WTC11 (cell line): Measurements from ENCODE around the gene TBC1D4. TPM values are rescaled to one million over a fixed set of nuclear protein-coding genes. Genes with fewer than 3 reads are reported as not detected.

ENCODE experiments used
- ATAC-seq: fragments of 200-7000 bp; cut with Tn5 transposase; 2 replicates; pipeline ENCODE4 v1.10.0; 2021; ENCODE audit warnings: mild to moderate bottlenecking, moderate library complexity
- CTCF ChIA-PET: fragments of 300-600 bp; sonication (Branson Sonifier 250); formaldehyde crosslinking; loops from one replicate; lab custom pipeline; 2021; ENCODE audit warnings: antibody characterized with exemption; lab: Charles Lee
- POLR2A ChIA-PET: fragments of 350-600 bp; sonication (Branson Sonifier 250); formaldehyde crosslinking; loops from one replicate; lab custom pipeline; 2021; ENCODE audit warnings: antibody characterized with exemption; lab: Charles Lee
- DNase-seq: peaks from one replicate; pipeline ENCODE4 v3.0.0; 2021; ENCODE audit warnings: low spot score
- H3K27ac Mint-ChIP-seq: 2 replicates; pipeline ENCODE4 v1.8.0; 2021; ENCODE audit warnings: mixed read lengths
- H3K27me3 Mint-ChIP-seq: 2 replicates; pipeline ENCODE4 v1.8.0; 2021; ENCODE audit warnings: low read depth, mild to moderate bottlenecking, moderate library complexity, mixed read lengths
- H3K36me3 Mint-ChIP-seq: 2 replicates; pipeline ENCODE4 v1.8.0; 2021; ENCODE audit warnings: mixed read lengths
- H3K4me1 Mint-ChIP-seq: 2 replicates; pipeline ENCODE4 v1.8.0; 2022; ENCODE audit warnings: mixed read lengths
- H3K4me3 Mint-ChIP-seq: 2 replicates; pipeline ENCODE4 v1.8.0; 2021; ENCODE audit warnings: mild to moderate bottlenecking, moderate library complexity, mixed read lengths
- H3K9me3 Mint-ChIP-seq: 2 replicates; pipeline ENCODE4 v1.8.0; 2021; ENCODE audit warnings: mixed read lengths
- ELF4 ChIP-seq: sonication (generic); formaldehyde crosslinking; IDR thresholded peaks from 2 replicates; pipeline ENCODE4 v1.8.1; 2022; ENCODE audit warnings: low read depth, mild to moderate bottlenecking, moderate library complexity, missing genetic modification reagents
- ETV6 ChIP-seq: sonication (generic); formaldehyde crosslinking; IDR thresholded peaks from 2 replicates; pipeline ENCODE4 v1.8.1; 2022; ENCODE audit warnings: mild to moderate bottlenecking, missing genetic modification reagents
- IRF2 ChIP-seq: sonication (generic); formaldehyde crosslinking; IDR thresholded peaks from 2 replicates; pipeline ENCODE4 v1.8.0; 2022; ENCODE audit warnings: low read depth, missing genetic modification reagents, borderline replicate concordance
- JUN ChIP-seq: sonication (generic); formaldehyde crosslinking; IDR thresholded peaks from 2 replicates; pipeline ENCODE4 v1.8.0; 2023; ENCODE audit warnings: mild to moderate bottlenecking, missing genetic modification reagents
- KAT7 ChIP-seq: sonication (generic); formaldehyde crosslinking; IDR thresholded peaks from 2 replicates; pipeline ENCODE4 v1.8.1; 2023; ENCODE audit warnings: missing genetic modification reagents, mild to moderate bottlenecking, borderline replicate concordance
- MXD4 ChIP-seq: fragments of 250-450 bp; sonication (Bioruptor Pico); IDR thresholded peaks from 2 replicates; pipeline ENCODE4 v1.8.0; 2021; ENCODE audit warnings: mild to moderate bottlenecking, moderate library complexity, borderline replicate concordance
- NR1H2 ChIP-seq: sonication (generic); formaldehyde crosslinking; IDR thresholded peaks from 2 replicates; pipeline ENCODE4 v1.9.0; 2021; ENCODE audit warnings: mild to moderate bottlenecking, moderate library complexity, missing genetic modification reagents
- OVOL2 ChIP-seq: fragments of 250-450 bp; sonication (Bioruptor Pico); IDR thresholded peaks from 2 replicates; pipeline ENCODE4 v1.9.0; 2021; ENCODE audit warnings: mild to moderate bottlenecking, borderline replicate concordance
- SP1 ChIP-seq: sonication (generic); formaldehyde crosslinking; conservative IDR thresholded peaks from 2 replicates; pipeline ENCODE4 v1.8.1; 2022; ENCODE audit warnings: missing genetic modification reagents
- TCF7 ChIP-seq: sonication (generic); formaldehyde crosslinking; IDR thresholded peaks from 2 replicates; pipeline ENCODE4 v1.8.0; 2022; ENCODE audit warnings: mild to moderate bottlenecking, low read depth, missing genetic modification reagents, moderate library complexity
- TEAD4 ChIP-seq: sonication (generic); formaldehyde crosslinking; IDR thresholded peaks from 2 replicates; pipeline ENCODE4 v1.8.0; 2022; ENCODE audit warnings: mild to moderate bottlenecking, missing genetic modification reagents
- ZNF219 ChIP-seq: sonication (generic); formaldehyde crosslinking; IDR thresholded peaks from 2 replicates; pipeline ENCODE4 v1.8.0; 2023; ENCODE audit warnings: missing genetic modification reagents, mild to moderate bottlenecking, borderline replicate concordance
- ZNF317 ChIP-seq: sonication (generic); formaldehyde crosslinking; IDR thresholded peaks from 2 replicates; pipeline ENCODE4 v1.8.1; 2023; ENCODE audit warnings: low read depth, mild to moderate bottlenecking, moderate library complexity, missing genetic modification reagents, borderline replicate concordance
- ZNF423 ChIP-seq: fragments of 250-450 bp; sonication (Bioruptor Pico); IDR thresholded peaks from 2 replicates; pipeline ENCODE4 v2.1.2; 2022; ENCODE audit warnings: mild to moderate bottlenecking, moderate library complexity
- total RNA-seq: library from RNA; stranded (reverse); gene quantifications from 3 replicates; pipeline ENCODE4 v1.2.3, GENCODE V29; 2021
- TF ChIP-seq, protein P1 (sequence below): fragments of 250-450 bp; sonication (Bioruptor Pico); IDR thresholded peaks from 2 replicates; pipeline ENCODE4 v1.8.0; 2021; ENCODE audit warnings: mild to moderate bottlenecking
- TF ChIP-seq, protein P2 (sequence below): sonication (generic); formaldehyde crosslinking; IDR thresholded peaks from 2 replicates; pipeline ENCODE4 v1.8.1; 2023; ENCODE audit warnings: mild to moderate bottlenecking, moderate library complexity, missing genetic modification reagents
- TF ChIP-seq, protein P3 (sequence below): sonication (generic); formaldehyde crosslinking; IDR thresholded peaks from 2 replicates; pipeline ENCODE4 v1.8.0; 2023; ENCODE audit warnings: missing genetic modification reagents
- TF ChIP-seq, protein P4 (sequence below): fragments of 250-450 bp; sonication (Bioruptor Pico); IDR thresholded peaks from 2 replicates; pipeline ENCODE4 v1.9.0; 2021; ENCODE audit warnings: mild to moderate bottlenecking, borderline replicate concordance
- TF ChIP-seq, protein P5 (sequence below): fragments of 200-600 bp; IDR thresholded peaks from 2 replicates; pipeline ENCODE4 v1.8.0; 2022; ENCODE audit warnings: antibody characterized with exemption
- TF ChIP-seq, protein P6 (sequence below): sonication (generic); formaldehyde crosslinking; IDR thresholded peaks from 2 replicates; pipeline ENCODE4 v1.8.1; 2022; ENCODE audit warnings: mild to moderate bottlenecking, moderate library complexity, missing genetic modification reagents
- TF ChIP-seq, protein P7 (sequence below): sonication (generic); formaldehyde crosslinking; IDR thresholded peaks from 2 replicates; pipeline ENCODE4 v1.8.0; 2022; ENCODE audit warnings: mild to moderate bottlenecking, missing genetic modification reagents
- TF ChIP-seq, protein P8 (sequence below): sonication (generic); formaldehyde crosslinking; IDR thresholded peaks from 2 replicates; pipeline ENCODE4 v1.8.0; 2023; ENCODE audit warnings: mild to moderate bottlenecking, missing genetic modification reagents

Gene TBC1D4
- total RNA-seq, 1 experiment from 2014 or later: 37.1 TPM

DNA sequence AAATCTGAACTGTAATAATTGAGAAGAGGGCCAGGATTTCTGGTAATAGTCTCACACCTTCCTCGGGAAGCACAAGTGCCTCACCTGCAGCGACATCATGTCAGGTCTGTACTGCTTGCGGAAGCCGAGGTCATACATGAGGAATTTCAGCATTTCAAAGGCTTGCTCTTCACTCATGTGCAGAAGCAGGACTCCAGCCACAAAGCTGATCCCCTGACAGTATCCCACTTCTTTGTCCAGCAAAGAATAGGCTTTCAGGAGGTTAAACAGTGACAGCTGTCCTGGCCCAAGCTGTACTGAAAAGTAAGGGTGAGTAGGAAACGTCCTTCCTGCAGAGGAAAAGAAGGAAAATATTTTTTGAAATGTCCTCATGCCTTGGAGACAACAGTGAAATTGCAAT is 182.7 kb downstream of the TBC1D4 start (continued):
- no peak for TF ChIP-seq ZNF423
- TF ChIP-seq, protein P1, sequence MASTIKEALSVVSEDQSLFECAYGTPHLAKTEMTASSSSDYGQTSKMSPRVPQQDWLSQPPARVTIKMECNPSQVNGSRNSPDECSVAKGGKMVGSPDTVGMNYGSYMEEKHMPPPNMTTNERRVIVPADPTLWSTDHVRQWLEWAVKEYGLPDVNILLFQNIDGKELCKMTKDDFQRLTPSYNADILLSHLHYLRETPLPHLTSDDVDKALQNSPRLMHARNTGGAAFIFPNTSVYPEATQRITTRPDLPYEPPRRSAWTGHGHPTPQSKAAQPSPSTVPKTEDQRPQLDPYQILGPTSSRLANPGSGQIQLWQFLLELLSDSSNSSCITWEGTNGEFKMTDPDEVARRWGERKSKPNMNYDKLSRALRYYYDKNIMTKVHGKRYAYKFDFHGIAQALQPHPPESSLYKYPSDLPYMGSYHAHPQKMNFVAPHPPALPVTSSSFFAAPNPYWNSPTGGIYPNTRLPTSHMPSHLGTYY: no peak
- TF ChIP-seq OVOL2 (CRISPR knock-in tag): no peak
- TF ChIP-seq, protein P2, sequence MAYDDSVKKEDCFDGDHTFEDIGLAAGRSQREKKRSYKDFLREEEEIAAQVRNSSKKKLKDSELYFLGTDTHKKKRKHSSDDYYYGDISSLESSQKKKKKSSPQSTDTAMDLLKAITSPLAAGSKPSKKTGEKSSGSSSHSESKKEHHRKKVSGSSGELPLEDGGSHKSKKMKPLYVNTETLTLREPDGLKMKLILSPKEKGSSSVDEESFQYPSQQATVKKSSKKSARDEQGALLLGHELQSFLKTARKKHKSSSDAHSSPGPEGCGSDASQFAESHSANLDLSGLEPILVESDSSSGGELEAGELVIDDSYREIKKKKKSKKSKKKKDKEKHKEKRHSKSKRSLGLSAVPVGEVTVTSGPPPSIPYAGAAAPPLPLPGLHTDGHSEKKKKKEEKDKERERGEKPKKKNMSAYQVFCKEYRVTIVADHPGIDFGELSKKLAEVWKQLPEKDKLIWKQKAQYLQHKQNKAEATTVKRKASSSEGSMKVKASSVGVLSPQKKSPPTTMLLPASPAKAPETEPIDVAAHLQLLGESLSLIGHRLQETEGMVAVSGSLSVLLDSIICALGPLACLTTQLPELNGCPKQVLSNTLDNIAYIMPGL (CRISPR knock-in tag): no peak
- TF ChIP-seq ZNF317 (CRISPR knock-in tag): no peak

DNA sequence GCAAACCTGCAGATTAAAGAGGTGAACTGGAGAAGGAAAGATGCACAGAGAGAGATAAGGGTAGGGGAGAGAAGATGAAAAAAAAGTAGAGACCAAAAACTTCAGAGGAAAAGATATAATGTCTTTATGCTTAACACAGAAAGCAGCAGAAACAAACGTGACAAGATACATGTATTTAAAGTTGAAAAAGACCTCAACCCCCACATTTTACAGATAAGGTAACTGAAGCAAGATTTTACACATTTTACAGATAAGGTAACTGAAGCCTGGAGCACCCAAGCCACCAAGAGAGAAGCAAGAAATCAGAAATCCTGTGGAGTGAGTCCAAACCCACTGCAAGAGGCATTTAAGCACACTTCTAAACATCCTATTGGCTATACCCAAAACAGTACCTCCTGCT is 185.3 kb downstream of the TBC1D4 start:
- Mint-ChIP-seq H3K27me3 (peaks cover under 1% of the 10 kb centered on the region; the same call in 1 of the 2 replicates), H3K4me3 (no peak overlapping the region), H3K36me3 (peaks cover 5% of the 10 kb centered on the region; the same call in 1 of the 2 replicates), H3K4me1 (peaks cover 14% of the 10 kb centered on the region), H3K9me3 (no peaks in the 10 kb centered on the region), H3K27ac (no peak overlapping the region)
- no peak for ATAC-seq
- no peak for DNase-seq
- POLR2A ChIA-PET: no interaction called here
- CTCF ChIA-PET: no interaction called here
- TF ChIP-seq SP1 (CRISPR knock-in tag) (no peak), ETV6 (CRISPR knock-in tag) (no peak), ELF4 (CRISPR knock-in tag) (no peak), TCF7 (CRISPR knock-in tag) (no peak), IRF2 (CRISPR knock-in tag) (no peak), NR1H2 (CRISPR knock-in tag) (no peak), TEAD4 (no peak), JUN (CRISPR knock-in tag) (no peak), MXD4 (CRISPR knock-in tag) (no peak), ZNF219 (no peak), KAT7 (CRISPR knock-in tag) (no peak)
- TF ChIP-seq, protein P3, sequence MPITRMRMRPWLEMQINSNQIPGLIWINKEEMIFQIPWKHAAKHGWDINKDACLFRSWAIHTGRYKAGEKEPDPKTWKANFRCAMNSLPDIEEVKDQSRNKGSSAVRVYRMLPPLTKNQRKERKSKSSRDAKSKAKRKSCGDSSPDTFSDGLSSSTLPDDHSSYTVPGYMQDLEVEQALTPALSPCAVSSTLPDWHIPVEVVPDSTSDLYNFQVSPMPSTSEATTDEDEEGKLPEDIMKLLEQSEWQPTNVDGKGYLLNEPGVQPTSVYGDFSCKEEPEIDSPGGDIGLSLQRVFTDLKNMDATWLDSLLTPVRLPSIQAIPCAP (CRISPR knock-in tag): no peak
- TF ChIP-seq, protein P4, sequence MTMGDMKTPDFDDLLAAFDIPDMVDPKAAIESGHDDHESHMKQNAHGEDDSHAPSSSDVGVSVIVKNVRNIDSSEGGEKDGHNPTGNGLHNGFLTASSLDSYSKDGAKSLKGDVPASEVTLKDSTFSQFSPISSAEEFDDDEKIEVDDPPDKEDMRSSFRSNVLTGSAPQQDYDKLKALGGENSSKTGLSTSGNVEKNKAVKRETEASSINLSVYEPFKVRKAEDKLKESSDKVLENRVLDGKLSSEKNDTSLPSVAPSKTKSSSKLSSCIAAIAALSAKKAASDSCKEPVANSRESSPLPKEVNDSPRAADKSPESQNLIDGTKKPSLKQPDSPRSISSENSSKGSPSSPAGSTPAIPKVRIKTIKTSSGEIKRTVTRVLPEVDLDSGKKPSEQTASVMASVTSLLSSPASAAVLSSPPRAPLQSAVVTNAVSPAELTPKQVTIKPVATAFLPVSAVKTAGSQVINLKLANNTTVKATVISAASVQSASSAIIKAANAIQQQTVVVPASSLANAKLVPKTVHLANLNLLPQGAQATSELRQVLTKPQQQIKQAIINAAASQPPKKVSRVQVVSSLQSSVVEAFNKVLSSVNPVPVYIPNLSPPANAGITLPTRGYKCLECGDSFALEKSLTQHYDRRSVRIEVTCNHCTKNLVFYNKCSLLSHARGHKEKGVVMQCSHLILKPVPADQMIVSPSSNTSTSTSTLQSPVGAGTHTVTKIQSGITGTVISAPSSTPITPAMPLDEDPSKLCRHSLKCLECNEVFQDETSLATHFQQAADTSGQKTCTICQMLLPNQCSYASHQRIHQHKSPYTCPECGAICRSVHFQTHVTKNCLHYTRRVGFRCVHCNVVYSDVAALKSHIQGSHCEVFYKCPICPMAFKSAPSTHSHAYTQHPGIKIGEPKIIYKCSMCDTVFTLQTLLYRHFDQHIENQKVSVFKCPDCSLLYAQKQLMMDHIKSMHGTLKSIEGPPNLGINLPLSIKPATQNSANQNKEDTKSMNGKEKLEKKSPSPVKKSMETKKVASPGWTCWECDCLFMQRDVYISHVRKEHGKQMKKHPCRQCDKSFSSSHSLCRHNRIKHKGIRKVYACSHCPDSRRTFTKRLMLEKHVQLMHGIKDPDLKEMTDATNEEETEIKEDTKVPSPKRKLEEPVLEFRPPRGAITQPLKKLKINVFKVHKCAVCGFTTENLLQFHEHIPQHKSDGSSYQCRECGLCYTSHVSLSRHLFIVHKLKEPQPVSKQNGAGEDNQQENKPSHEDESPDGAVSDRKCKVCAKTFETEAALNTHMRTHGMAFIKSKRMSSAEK (CRISPR knock-in tag): no peak
- TF ChIP-seq, protein P5, sequence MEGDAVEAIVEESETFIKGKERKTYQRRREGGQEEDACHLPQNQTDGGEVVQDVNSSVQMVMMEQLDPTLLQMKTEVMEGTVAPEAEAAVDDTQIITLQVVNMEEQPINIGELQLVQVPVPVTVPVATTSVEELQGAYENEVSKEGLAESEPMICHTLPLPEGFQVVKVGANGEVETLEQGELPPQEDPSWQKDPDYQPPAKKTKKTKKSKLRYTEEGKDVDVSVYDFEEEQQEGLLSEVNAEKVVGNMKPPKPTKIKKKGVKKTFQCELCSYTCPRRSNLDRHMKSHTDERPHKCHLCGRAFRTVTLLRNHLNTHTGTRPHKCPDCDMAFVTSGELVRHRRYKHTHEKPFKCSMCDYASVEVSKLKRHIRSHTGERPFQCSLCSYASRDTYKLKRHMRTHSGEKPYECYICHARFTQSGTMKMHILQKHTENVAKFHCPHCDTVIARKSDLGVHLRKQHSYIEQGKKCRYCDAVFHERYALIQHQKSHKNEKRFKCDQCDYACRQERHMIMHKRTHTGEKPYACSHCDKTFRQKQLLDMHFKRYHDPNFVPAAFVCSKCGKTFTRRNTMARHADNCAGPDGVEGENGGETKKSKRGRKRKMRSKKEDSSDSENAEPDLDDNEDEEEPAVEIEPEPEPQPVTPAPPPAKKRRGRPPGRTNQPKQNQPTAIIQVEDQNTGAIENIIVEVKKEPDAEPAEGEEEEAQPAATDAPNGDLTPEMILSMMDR: no peak
- TF ChIP-seq, protein P6, sequence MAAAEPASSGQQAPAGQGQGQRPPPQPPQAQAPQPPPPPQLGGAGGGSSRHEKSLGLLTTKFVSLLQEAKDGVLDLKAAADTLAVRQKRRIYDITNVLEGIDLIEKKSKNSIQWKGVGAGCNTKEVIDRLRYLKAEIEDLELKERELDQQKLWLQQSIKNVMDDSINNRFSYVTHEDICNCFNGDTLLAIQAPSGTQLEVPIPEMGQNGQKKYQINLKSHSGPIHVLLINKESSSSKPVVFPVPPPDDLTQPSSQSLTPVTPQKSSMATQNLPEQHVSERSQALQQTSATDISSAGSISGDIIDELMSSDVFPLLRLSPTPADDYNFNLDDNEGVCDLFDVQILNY (CRISPR knock-in tag): no peak
- TF ChIP-seq, protein P7, sequence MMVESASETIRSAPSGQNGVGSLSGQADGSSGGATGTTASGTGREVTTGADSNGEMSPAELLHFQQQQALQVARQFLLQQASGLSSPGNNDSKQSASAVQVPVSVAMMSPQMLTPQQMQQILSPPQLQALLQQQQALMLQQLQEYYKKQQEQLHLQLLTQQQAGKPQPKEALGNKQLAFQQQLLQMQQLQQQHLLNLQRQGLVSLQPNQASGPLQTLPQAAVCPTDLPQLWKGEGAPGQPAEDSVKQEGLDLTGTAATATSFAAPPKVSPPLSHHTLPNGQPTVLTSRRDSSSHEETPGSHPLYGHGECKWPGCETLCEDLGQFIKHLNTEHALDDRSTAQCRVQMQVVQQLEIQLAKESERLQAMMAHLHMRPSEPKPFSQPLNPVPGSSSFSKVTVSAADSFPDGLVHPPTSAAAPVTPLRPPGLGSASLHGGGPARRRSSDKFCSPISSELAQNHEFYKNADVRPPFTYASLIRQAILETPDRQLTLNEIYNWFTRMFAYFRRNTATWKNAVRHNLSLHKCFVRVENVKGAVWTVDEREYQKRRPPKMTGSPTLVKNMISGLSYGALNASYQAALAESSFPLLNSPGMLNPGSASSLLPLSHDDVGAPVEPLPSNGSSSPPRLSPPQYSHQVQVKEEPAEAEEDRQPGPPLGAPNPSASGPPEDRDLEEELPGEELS: no peak
- TF ChIP-seq, protein P8, sequence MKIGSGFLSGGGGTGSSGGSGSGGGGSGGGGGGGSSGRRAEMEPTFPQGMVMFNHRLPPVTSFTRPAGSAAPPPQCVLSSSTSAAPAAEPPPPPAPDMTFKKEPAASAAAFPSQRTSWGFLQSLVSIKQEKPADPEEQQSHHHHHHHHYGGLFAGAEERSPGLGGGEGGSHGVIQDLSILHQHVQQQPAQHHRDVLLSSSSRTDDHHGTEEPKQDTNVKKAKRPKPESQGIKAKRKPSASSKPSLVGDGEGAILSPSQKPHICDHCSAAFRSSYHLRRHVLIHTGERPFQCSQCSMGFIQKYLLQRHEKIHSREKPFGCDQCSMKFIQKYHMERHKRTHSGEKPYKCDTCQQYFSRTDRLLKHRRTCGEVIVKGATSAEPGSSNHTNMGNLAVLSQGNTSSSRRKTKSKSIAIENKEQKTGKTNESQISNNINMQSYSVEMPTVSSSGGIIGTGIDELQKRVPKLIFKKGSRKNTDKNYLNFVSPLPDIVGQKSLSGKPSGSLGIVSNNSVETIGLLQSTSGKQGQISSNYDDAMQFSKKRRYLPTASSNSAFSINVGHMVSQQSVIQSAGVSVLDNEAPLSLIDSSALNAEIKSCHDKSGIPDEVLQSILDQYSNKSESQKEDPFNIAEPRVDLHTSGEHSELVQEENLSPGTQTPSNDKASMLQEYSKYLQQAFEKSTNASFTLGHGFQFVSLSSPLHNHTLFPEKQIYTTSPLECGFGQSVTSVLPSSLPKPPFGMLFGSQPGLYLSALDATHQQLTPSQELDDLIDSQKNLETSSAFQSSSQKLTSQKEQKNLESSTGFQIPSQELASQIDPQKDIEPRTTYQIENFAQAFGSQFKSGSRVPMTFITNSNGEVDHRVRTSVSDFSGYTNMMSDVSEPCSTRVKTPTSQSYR: no peak
